ENCODE measurements around the gene NSUN2.

DNA sequence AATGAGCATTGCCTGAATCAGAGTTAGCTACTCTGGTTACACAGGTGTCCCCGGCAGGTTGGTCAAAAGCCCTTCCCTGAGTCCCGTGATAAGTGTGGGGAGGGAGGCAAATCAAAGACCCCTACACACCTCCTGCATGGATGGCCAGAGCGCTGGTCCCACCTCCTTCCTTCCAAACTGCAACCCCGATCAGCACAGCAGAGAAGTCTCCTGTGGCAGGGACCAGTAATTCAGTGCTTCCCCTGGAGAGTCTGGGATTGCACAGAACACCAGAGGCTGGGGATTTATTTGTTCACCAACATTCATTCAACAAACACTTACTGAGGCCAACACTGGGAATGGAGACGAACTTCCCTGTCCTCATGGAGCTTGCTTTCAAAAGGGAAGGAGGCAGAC lies 46.2 kb downstream of the NSUN2 start:
- TF ChIP-seq, protein P1, sequence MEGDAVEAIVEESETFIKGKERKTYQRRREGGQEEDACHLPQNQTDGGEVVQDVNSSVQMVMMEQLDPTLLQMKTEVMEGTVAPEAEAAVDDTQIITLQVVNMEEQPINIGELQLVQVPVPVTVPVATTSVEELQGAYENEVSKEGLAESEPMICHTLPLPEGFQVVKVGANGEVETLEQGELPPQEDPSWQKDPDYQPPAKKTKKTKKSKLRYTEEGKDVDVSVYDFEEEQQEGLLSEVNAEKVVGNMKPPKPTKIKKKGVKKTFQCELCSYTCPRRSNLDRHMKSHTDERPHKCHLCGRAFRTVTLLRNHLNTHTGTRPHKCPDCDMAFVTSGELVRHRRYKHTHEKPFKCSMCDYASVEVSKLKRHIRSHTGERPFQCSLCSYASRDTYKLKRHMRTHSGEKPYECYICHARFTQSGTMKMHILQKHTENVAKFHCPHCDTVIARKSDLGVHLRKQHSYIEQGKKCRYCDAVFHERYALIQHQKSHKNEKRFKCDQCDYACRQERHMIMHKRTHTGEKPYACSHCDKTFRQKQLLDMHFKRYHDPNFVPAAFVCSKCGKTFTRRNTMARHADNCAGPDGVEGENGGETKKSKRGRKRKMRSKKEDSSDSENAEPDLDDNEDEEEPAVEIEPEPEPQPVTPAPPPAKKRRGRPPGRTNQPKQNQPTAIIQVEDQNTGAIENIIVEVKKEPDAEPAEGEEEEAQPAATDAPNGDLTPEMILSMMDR (conservative IDR thresholded peaks at IDR 0.05 in 1 of 2, IDR thresholded peaks at IDR 0.05 in 1 of 2; ENCODE audit: extremely low read depth in 1 of 2, insufficient read depth in 1 of 2, low read depth in 1 of 2, low read length in 2 of 2): no peak
- no peak for TF ChIP-seq EZH2 (IDR thresholded peaks at IDR 0.05; ENCODE audit: borderline replicate concordance, low read length)

Measured in mammary epithelial cell (primary cell).